Measurements from ENCODE around the gene RMND1. TPM values are rescaled to one million over a fixed set of nuclear protein-coding genes. Genes with fewer than 3 reads are reported as not detected.

RMND1 gene
- total RNA-seq, 1 experiment from 2014 or later, result 23.3 TPM

DNA sequence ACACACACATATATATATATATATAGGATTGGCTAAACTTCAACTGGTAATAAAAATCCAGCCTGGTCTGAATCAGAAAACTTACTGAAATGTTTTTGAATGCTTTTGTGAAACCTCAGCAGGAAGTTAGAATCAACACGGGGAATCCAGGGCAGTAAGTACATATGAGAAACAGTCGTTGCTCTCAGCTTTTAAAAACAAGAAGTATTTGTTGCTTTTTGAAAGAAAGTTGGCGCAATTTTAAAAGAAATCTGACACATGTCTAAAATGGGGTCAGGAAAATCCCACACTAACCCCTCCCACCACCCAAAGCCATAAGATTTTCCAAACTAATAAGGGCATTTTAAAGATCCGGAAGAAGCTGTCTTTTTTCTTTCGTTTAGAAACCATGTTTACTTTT is 30.4 kb upstream of the RMND1 start (continued):
- TF ChIP-seq SMAD3 (CRISPR knock-in tag; IDR thresholded peaks at IDR 0.05; ENCODE audit: borderline replicate concordance), result no peak

DNA sequence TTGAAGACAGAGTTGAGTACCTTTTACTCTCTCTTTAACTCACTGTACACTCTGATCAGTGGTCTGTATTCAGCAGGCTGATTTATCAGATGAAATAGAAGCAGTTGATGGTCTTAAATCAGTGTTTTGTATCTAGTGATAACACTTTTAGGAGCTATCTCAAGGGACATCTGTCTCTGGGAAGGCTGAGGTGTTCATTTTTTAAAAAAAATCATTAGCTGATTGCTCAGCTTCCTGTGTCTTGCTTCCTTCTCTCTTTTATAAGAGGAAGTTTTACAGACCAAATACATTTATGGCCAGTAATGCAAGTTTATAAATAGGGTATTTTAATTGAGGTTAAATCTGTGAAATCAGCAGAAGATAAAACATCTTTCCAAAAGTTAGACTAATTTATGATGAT is 29.9 kb upstream of the RMND1 start:
- Mint-ChIP-seq H3K4me3 (no peak overlapping the region), H3K9me3 (no peaks in the 10 kb centered on the region), H3K27ac (no peak overlapping the region), H3K4me1 (peaks cover 10% of the 10 kb centered on the region), H3K36me3 (no peaks in the 10 kb centered on the region), H3K27me3 (ENCODE audit: low read depth) (no peaks in the 10 kb centered on the region)
- ChIA-PET POLR2A (no interaction called here), CTCF (no interaction called here)
- DNase-seq (ENCODE audit: low spot score) (no peak), ATAC-seq (no peak)
- no peak for TF ChIP-seq ESRRA (CRISPR knock-in tag; IDR thresholded peaks at IDR 0.05; ENCODE audit: borderline replicate concordance)
- TF ChIP-seq GABPB1 (CRISPR knock-in tag; IDR thresholded peaks at IDR 0.05), result no peak
- TF ChIP-seq, protein P1, sequence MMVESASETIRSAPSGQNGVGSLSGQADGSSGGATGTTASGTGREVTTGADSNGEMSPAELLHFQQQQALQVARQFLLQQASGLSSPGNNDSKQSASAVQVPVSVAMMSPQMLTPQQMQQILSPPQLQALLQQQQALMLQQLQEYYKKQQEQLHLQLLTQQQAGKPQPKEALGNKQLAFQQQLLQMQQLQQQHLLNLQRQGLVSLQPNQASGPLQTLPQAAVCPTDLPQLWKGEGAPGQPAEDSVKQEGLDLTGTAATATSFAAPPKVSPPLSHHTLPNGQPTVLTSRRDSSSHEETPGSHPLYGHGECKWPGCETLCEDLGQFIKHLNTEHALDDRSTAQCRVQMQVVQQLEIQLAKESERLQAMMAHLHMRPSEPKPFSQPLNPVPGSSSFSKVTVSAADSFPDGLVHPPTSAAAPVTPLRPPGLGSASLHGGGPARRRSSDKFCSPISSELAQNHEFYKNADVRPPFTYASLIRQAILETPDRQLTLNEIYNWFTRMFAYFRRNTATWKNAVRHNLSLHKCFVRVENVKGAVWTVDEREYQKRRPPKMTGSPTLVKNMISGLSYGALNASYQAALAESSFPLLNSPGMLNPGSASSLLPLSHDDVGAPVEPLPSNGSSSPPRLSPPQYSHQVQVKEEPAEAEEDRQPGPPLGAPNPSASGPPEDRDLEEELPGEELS (CRISPR knock-in tag; IDR thresholded peaks at IDR 0.05), result no peak
- TF ChIP-seq TP53 (CRISPR knock-in tag; IDR thresholded peaks at IDR 0.05), result no peak
- TF ChIP-seq NFYB (CRISPR knock-in tag; conservative IDR thresholded peaks at IDR 0.05; ENCODE audit: low read depth), result no peak
- no peak for TF ChIP-seq CBFB (CRISPR knock-in tag; IDR thresholded peaks at IDR 0.05; ENCODE audit: low read depth)
- TF ChIP-seq NFE2L1 (CRISPR knock-in tag; IDR thresholded peaks at IDR 0.05), result no peak
- TF ChIP-seq, protein P2, sequence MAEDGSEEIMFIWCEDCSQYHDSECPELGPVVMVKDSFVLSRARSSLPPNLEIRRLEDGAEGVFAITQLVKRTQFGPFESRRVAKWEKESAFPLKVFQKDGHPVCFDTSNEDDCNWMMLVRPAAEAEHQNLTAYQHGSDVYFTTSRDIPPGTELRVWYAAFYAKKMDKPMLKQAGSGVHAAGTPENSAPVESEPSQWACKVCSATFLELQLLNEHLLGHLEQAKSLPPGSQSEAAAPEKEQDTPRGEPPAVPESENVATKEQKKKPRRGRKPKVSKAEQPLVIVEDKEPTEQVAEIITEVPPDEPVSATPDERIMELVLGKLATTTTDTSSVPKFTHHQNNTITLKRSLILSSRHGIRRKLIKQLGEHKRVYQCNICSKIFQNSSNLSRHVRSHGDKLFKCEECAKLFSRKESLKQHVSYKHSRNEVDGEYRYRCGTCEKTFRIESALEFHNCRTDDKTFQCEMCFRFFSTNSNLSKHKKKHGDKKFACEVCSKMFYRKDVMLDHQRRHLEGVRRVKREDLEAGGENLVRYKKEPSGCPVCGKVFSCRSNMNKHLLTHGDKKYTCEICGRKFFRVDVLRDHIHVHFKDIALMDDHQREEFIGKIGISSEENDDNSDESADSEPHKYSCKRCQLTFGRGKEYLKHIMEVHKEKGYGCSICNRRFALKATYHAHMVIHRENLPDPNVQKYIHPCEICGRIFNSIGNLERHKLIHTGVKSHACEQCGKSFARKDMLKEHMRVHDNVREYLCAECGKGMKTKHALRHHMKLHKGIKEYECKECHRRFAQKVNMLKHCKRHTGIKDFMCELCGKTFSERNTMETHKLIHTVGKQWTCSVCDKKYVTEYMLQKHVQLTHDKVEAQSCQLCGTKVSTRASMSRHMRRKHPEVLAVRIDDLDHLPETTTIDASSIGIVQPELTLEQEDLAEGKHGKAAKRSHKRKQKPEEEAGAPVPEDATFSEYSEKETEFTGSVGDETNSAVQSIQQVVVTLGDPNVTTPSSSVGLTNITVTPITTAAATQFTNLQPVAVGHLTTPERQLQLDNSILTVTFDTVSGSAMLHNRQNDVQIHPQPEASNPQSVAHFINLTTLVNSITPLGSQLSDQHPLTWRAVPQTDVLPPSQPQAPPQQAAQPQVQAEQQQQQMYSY (CRISPR knock-in tag; IDR thresholded peaks at IDR 0.05), result no peak
- TF ChIP-seq ELF4 (CRISPR knock-in tag; IDR thresholded peaks at IDR 0.05; ENCODE audit: low read depth), result no peak
- TF ChIP-seq, protein P3, sequence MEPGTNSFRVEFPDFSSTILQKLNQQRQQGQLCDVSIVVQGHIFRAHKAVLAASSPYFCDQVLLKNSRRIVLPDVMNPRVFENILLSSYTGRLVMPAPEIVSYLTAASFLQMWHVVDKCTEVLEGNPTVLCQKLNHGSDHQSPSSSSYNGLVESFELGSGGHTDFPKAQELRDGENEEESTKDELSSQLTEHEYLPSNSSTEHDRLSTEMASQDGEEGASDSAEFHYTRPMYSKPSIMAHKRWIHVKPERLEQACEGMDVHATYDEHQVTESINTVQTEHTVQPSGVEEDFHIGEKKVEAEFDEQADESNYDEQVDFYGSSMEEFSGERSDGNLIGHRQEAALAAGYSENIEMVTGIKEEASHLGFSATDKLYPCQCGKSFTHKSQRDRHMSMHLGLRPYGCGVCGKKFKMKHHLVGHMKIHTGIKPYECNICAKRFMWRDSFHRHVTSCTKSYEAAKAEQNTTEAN (CRISPR knock-in tag; IDR thresholded peaks at IDR 0.05), result no peak
- no peak for TF ChIP-seq ZNF396 (CRISPR knock-in tag; IDR thresholded peaks at IDR 0.05; ENCODE audit: borderline replicate concordance)
- no peak for TF ChIP-seq JAZF1 (CRISPR knock-in tag; IDR thresholded peaks at IDR 0.05)
- TF ChIP-seq MXD4 (CRISPR knock-in tag; IDR thresholded peaks at IDR 0.05; ENCODE audit: borderline replicate concordance), result no peak
- no peak for TF ChIP-seq FOXJ3 (CRISPR knock-in tag; IDR thresholded peaks at IDR 0.05; ENCODE audit: borderline replicate concordance)
- TF ChIP-seq PRRX2 (CRISPR knock-in tag; IDR thresholded peaks at IDR 0.05), result no peak
- no peak for TF ChIP-seq GRHL2 (CRISPR knock-in tag; IDR thresholded peaks at IDR 0.05; ENCODE audit: insufficient replicate concordance, severe bottlenecking)
- TF ChIP-seq, protein P4, sequence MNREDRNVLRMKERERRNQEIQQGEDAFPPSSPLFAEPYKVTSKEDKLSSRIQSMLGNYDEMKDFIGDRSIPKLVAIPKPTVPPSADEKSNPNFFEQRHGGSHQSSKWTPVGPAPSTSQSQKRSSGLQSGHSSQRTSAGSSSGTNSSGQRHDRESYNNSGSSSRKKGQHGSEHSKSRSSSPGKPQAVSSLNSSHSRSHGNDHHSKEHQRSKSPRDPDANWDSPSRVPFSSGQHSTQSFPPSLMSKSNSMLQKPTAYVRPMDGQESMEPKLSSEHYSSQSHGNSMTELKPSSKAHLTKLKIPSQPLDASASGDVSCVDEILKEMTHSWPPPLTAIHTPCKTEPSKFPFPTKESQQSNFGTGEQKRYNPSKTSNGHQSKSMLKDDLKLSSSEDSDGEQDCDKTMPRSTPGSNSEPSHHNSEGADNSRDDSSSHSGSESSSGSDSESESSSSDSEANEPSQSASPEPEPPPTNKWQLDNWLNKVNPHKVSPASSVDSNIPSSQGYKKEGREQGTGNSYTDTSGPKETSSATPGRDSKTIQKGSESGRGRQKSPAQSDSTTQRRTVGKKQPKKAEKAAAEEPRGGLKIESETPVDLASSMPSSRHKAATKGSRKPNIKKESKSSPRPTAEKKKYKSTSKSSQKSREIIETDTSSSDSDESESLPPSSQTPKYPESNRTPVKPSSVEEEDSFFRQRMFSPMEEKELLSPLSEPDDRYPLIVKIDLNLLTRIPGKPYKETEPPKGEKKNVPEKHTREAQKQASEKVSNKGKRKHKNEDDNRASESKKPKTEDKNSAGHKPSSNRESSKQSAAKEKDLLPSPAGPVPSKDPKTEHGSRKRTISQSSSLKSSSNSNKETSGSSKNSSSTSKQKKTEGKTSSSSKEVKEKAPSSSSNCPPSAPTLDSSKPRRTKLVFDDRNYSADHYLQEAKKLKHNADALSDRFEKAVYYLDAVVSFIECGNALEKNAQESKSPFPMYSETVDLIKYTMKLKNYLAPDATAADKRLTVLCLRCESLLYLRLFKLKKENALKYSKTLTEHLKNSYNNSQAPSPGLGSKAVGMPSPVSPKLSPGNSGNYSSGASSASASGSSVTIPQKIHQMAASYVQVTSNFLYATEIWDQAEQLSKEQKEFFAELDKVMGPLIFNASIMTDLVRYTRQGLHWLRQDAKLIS (CRISPR knock-in tag; IDR thresholded peaks at IDR 0.05; ENCODE audit: borderline replicate concordance), result no peak
- no peak for TF ChIP-seq GTF2I (CRISPR knock-in tag; conservative IDR thresholded peaks at IDR 0.05)
- TF ChIP-seq, protein P5, sequence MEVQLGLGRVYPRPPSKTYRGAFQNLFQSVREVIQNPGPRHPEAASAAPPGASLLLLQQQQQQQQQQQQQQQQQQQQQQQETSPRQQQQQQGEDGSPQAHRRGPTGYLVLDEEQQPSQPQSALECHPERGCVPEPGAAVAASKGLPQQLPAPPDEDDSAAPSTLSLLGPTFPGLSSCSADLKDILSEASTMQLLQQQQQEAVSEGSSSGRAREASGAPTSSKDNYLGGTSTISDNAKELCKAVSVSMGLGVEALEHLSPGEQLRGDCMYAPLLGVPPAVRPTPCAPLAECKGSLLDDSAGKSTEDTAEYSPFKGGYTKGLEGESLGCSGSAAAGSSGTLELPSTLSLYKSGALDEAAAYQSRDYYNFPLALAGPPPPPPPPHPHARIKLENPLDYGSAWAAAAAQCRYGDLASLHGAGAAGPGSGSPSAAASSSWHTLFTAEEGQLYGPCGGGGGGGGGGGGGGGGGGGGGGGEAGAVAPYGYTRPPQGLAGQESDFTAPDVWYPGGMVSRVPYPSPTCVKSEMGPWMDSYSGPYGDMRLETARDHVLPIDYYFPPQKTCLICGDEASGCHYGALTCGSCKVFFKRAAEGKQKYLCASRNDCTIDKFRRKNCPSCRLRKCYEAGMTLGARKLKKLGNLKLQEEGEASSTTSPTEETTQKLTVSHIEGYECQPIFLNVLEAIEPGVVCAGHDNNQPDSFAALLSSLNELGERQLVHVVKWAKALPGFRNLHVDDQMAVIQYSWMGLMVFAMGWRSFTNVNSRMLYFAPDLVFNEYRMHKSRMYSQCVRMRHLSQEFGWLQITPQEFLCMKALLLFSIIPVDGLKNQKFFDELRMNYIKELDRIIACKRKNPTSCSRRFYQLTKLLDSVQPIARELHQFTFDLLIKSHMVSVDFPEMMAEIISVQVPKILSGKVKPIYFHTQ (CRISPR knock-in tag; IDR thresholded peaks at IDR 0.05), result no peak
- TF ChIP-seq CREM (CRISPR knock-in tag; IDR thresholded peaks at IDR 0.05), result no peak

All from WTC11 (cell line).